HUDEP-2 (cell line): ENCODE data around the gene ZNF135.
A peak's percentile ranks its signal among the peaks of the same experiment; 100 is the strongest.

Experiments
- DNase-seq, 76 experiments: peaks; one replicate each; lab custom pipeline; 2025; ENCODE audit not compliant: unreplicated experiment in 76 of 76; lab: John Stamatoyannopoulos, UW

Gene ZNF135

GRCh38 chr19:58089846-58090245 is 30.8 kb downstream of the ZNF135 start:
- DNase-seq: no peak

GRCh38 chr19:58091251-58091995 is 32.3 kb downstream of the ZNF135 start:
- no peak for DNase-seq

- no peak for DNase-seq
Observed at GRCh38 chr19:58093071-58093470, 34.0 kb downstream of the ZNF135 start.

DNA sequence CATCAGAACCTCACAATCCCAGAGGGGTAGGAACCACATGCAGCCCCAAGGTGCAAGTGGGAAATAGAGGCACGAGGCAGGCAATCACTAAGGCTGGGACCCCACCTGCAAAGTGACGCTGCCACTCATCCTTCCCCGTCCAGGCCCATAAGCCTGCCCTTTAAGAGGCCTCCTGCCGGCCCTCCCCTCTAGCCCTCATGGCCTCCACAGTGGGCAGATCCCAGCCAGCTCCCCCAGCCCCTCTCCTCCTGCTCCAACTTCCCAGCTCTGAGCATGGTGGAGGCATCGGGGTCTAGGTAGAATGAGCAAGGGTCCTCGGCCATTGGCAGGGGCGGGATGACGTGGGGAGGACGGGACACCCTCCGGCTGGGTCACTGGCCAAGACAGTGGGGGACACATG is 36.2 kb downstream of the ZNF135 start:
- no peak for DNase-seq

DNA sequence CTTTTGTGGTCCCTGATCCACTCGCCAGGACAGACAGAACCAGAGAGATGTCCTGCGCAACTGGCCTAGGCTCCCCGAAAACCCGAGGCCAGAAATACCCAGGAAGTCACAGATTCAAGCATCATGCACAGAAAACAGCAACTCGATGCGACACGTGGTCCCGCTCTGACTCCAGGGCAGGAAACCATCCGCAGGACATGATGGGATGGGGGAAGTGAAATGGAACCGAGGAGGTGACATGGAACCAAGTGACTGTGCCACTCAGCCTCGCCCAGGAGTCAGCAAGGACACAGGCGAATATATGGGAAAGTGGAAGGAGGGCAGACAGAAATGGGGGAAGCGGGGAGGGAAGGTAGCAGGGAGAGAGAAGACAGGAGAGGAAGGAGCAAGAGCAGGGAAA is 37.8 kb downstream of the ZNF135 start:
- DNase-seq: no peak

- no peak for DNase-seq
Observed at GRCh38 chr19:58097349-58097748, 38.3 kb downstream of the ZNF135 start.

DNA sequence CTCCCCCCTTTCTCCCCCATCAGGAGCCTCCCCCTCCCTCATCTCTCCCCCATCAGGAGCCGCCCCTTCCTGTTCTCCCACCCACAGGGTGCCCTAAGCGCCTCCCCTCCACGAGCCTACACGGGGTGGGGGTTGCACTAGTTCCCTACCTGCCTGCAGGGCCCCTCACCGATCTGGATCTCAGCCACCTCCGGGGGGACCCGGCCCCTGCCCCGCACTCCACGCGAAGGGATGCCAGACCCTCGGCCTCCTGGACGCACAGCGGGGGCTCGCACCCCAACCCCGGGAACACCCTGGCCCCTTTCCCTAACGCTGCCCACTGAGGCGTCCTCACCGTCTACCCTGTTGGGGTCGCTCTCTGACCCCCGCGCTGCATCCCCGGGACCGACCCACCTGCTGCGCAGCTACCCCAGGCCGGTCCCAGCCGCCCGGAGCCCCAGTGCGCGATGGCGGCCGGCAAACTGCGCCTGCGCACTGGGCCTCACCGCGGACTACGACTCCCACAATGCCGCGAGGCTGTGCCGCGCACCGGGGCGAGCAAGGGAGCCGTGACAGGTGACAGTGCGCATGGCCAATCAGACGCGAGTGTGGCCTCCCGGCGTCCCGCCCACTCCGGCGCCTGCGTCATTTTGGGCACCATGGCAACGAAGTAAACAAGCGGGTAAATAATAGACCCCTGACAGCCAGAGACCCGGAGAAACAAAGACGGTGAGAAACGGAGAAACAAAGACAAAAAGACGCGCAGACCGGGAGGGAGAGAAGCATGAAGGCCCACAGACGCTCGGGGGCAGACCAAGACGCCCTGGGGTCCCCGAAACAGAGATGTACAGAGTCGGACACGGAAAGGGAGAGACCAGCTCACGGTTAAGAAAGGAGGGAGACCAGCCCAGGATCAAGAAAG is 38.9 kb downstream of the ZNF135 start, which contains the start of gene ZSCAN18:
TSS of gene ZSCAN18 (minus strand) at position 451 of the 901 bp plus-strand sequence. CDS start 7,964 bp downstream, outside the sequence.
- peak in 34 of 76 experiments; percentile 5 to 66 (median 27) for DNase-seq

DNA sequence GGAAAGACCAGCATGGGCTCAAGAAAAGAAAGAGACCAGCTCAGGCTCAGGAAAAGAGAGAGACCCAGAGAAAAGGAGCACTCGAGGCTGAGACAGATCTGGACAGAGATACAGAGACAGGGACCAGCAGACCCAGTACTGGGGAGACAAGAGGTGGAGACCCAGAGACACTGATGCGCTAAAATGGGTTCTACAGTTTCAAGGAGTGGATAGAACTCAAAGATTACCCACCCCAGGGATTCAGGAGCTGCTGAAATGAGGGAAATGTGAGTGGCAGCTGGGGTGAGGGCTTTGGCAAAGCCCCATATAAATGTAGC is 39.6 kb downstream of the ZNF135 start:
- DNase-seq: no peak

- no peak for DNase-seq
Observed at GRCh38 chr19:58107778-58108545, 48.9 kb downstream of the ZNF135 start.

GRCh38 chr19:58108546-58108817 is 49.4 kb downstream of the ZNF135 start:
- DNase-seq: no peak

- no peak for DNase-seq
Observed at GRCh38 chr19:58117841-58118575, 58.9 kb downstream of the ZNF135 start.

DNA sequence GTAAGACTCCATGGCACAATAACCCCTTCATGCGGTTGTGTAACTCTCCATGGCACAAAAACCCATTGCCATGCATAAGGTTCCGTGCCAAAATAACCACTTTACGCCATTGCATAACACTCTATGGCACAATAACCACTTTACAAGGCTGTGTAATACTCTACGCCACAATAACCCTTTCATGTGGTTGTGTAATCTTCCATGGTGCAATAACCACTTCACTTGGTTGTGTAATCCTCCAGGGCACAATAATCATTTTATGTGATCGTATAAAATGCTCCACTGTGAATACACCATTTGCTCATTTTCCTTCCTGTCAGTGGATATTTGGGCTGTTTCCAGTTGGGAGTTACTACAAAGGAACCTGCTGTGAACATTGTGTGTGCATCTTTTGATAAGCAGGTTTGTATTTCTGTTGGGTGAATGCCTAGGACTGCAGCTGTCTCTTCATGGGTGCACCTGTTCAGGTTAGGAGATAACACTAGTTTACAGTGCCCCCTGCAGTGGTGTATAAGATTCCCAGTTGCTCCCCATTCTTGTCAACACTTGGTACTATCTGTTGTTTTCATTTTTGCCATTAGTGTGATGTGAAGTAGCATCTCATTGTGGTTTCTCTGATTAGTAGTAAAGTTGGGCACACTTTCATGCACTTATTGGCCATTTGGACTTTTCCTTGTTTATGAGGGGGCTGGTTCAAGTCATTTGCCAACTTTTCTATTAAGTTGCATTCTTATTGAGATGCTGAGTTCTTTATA is 60.1 kb downstream of the ZNF135 start:
- DNase-seq: no peak
